Measurements from ENCODE around the gene RIC3.

GRCh38 chr11:8217926-8218325 is 49.1 kb upstream of the RIC3 start:
- TF ChIP-seq CTCF (IDR thresholded peaks at IDR 0.05 in 4 of 5, conservative IDR thresholded peaks at IDR 0.05 in 1 of 5) (no peak), POLR2A (IDR thresholded peaks at IDR 0.05) (no peak)

Measured in gastrocnemius medialis (tissue), 4 donors.